Measurements from ENCODE around the gene TMEM141.

DNA sequence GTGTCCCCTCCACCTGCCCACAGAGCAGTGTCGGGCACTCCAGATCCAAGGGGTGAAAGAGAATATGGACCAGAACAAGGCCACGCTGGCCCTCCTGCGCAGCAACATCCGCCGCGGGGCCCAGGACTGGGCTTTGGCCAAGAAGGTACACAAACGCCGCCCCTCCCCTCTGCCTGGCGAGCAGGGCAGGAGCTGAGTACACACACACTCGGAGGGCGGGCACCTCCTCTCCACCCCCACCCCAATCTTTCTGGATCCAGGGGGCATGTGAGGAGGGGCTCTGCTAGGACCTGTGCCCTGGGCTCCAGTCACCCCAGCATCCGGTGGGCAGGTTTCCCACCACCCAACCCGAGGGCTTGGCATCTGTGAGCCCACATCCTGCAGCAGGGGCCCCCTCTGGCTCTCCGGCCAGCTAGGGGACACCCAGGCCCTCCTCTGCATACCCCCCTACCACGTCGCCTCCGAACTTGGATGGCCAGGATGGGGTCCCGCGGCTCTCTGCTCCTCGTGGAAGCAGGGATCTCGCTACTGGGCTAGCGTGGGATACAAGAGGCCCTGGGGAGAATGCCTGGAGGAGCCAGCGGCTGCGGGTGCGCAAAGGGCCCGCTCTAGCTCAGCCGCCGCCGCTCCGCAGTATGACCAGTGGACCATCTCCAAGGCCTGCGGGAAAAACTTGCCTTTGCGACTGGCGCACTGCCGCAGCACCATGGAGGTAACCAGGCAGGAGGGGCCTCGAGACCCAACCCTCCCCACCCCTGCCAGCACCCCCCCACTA lies 8.1 kb downstream of the TMEM141 start:
- TF ChIP-seq, protein P1, sequence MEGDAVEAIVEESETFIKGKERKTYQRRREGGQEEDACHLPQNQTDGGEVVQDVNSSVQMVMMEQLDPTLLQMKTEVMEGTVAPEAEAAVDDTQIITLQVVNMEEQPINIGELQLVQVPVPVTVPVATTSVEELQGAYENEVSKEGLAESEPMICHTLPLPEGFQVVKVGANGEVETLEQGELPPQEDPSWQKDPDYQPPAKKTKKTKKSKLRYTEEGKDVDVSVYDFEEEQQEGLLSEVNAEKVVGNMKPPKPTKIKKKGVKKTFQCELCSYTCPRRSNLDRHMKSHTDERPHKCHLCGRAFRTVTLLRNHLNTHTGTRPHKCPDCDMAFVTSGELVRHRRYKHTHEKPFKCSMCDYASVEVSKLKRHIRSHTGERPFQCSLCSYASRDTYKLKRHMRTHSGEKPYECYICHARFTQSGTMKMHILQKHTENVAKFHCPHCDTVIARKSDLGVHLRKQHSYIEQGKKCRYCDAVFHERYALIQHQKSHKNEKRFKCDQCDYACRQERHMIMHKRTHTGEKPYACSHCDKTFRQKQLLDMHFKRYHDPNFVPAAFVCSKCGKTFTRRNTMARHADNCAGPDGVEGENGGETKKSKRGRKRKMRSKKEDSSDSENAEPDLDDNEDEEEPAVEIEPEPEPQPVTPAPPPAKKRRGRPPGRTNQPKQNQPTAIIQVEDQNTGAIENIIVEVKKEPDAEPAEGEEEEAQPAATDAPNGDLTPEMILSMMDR (IDR thresholded peaks at IDR 0.05; ENCODE audit: control extremely low read depth in 1 of 3, insufficient read depth in 1 of 3, low read depth in 1 of 3, low read length in 3 of 3): no peak
- TF ChIP-seq SP2 (IDR thresholded peaks at IDR 0.05; ENCODE audit: low read length) (no peak), EP300 (IDR thresholded peaks at IDR 0.05; ENCODE audit: borderline replicate concordance in 1 of 2, low read depth in 2 of 2, low read length in 2 of 2) (no peak), ZNF274 (IDR thresholded peaks at IDR 0.05; ENCODE audit: borderline replicate concordance, extremely low read depth, low read length) (no peak), EZH2 (IDR thresholded peaks at IDR 0.05; ENCODE audit: low read depth, low read length, severe bottlenecking) (peak; percentile 35), JUND (IDR thresholded peaks at IDR 0.05; ENCODE audit: low read length) (no peak), POLR2A (IDR thresholded peaks at IDR 0.05; ENCODE audit: control extremely low read depth in 1 of 2, low read depth in 2 of 2, low read length in 2 of 2) (no peak), SRF (IDR thresholded peaks at IDR 0.05; ENCODE audit: low read depth, low read length) (no peak), RAD21 (IDR thresholded peaks at IDR 0.05 in 1 of 2, conservative IDR thresholded peaks at IDR 0.05 in 1 of 2; ENCODE audit: low read depth in 2 of 2, low read length in 2 of 2) (no peak), CHD1 (IDR thresholded peaks at IDR 0.05; ENCODE audit: low read depth, low read length) (no peak), JUN (IDR thresholded peaks at IDR 0.05; ENCODE audit: low read depth, low read length) (no peak)
- TF ChIP-seq, protein P2, sequence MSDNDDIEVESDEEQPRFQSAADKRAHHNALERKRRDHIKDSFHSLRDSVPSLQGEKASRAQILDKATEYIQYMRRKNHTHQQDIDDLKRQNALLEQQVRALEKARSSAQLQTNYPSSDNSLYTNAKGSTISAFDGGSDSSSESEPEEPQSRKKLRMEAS (IDR thresholded peaks at IDR 0.05): no peak

Data from H1 (cell line).